Measurements from ENCODE around the gene PRDX5. TPM values are rescaled to one million over a fixed set of nuclear protein-coding genes. Genes with fewer than 3 reads are reported as not detected.

The PRDX5 gene
- total and polyA plus RNA-seq, 4 donors = 165 to 777 (median 374) TPM

GRCh38 chr11:64352995-64353714, 35.2 kb downstream of the PRDX5 start:
- WGBS, 2 donors = 85 to 93% methylated on average over 30 to 34 of the region's 34 CpGs
- DNase-seq (no peak), ATAC-seq (ENCODE audit: insufficient read depth, low FRiP score) (no peak)
- no peak overlapping the region for H3K27ac ChIP-seq (ENCODE audit: low read depth in 1 of 2, low read length in 1 of 2)
- no peak overlapping the region for H3K4me3 ChIP-seq
- no peak for TF ChIP-seq CTCF (IDR thresholded peaks at IDR 0.05; ENCODE audit: control extremely low read depth, extremely low read depth)
- peaks cover 0 to 10% (median 5%) of the 10 kb centered on the region in 5 donors for H3K4me1 ChIP-seq (ENCODE audit: control insufficient read depth in 5 of 5, insufficient read depth in 5 of 5, low read length in 5 of 5)
- no peaks in the 10 kb centered on the region for H3K27me3 ChIP-seq (ENCODE audit: control insufficient read depth in 3 of 3, insufficient read depth in 3 of 3, low read length in 2 of 3)
- H3K9ac ChIP-seq (ENCODE audit: insufficient read depth in 1 of 2, low read length in 2 of 2) = no peak overlapping the region
- peaks cover 0 to 2% (median 0%) of the 10 kb centered on the region in 4 donors for H3K36me3 ChIP-seq (ENCODE audit: control insufficient read depth in 4 of 4, insufficient read depth in 4 of 4, low read length in 4 of 4)
- H3K9me3 ChIP-seq (ENCODE audit: control insufficient read depth in 4 of 4, insufficient read depth in 3 of 4, low read length in 3 of 4) = no peaks in the 10 kb centered on the region

GRCh38 chr11:64353715-64354506, 36.0 kb downstream of the PRDX5 start:
- WGBS, 2 donors = 84 to 88% methylated on average over 20 of the region's 20 CpGs
- no peak for ATAC-seq (ENCODE audit: insufficient read depth, low FRiP score)
- H3K4me1 ChIP-seq (ENCODE audit: control insufficient read depth in 5 of 5, insufficient read depth in 5 of 5, low read length in 5 of 5) = peaks cover 0 to 11% (median 7%) of the 10 kb centered on the region in 5 donors
- no peak for TF ChIP-seq CTCF (IDR thresholded peaks at IDR 0.05; ENCODE audit: control extremely low read depth, extremely low read depth)
- H3K9ac ChIP-seq (ENCODE audit: insufficient read depth in 1 of 2, low read length in 2 of 2) = no peak overlapping the region
- H3K27me3 ChIP-seq (ENCODE audit: control insufficient read depth in 3 of 3, insufficient read depth in 3 of 3, low read length in 2 of 3) = no peaks in the 10 kb centered on the region
- no peak for DNase-seq
- no peak overlapping the region for H3K27ac ChIP-seq (ENCODE audit: low read depth in 1 of 2, low read length in 1 of 2)
- H3K9me3 ChIP-seq (ENCODE audit: control insufficient read depth in 4 of 4, insufficient read depth in 3 of 4, low read length in 3 of 4) = no peaks in the 10 kb centered on the region
- peaks cover 0 to 2% (median 0%) of the 10 kb centered on the region in 4 donors for H3K36me3 ChIP-seq (ENCODE audit: control insufficient read depth in 4 of 4, insufficient read depth in 4 of 4, low read length in 4 of 4)
- no peak overlapping the region for H3K4me3 ChIP-seq

- H3K27ac ChIP-seq (ENCODE audit: low read depth in 1 of 2, low read length in 1 of 2) = peak overlapping the region in 1 of 2 donors; percentile 41
- H3K4me1 ChIP-seq (ENCODE audit: control insufficient read depth in 5 of 5, insufficient read depth in 5 of 5, low read length in 5 of 5) = peaks cover 0 to 23% (median 17%) of the 10 kb centered on the region in 5 donors
- H3K9ac ChIP-seq (ENCODE audit: insufficient read depth in 1 of 2, low read length in 2 of 2) = no peak overlapping the region
- TF ChIP-seq CTCF (IDR thresholded peaks at IDR 0.05; ENCODE audit: control extremely low read depth, extremely low read depth) = peak; percentile 37
- no peaks in the 10 kb centered on the region for H3K9me3 ChIP-seq (ENCODE audit: control insufficient read depth in 4 of 4, insufficient read depth in 3 of 4, low read length in 3 of 4)
- WGBS, 2 donors = 18 to 20% methylated on average over 23 of the region's 23 CpGs
- DNase-seq (peak; percentile 70 to 76 (median 72)), ATAC-seq (ENCODE audit: insufficient read depth, low FRiP score) (peak; percentile 51)
- peaks cover 0 to 2% (median 0%) of the 10 kb centered on the region in 4 donors for H3K36me3 ChIP-seq (ENCODE audit: control insufficient read depth in 4 of 4, insufficient read depth in 4 of 4, low read length in 4 of 4)
- no peak overlapping the region for H3K4me3 ChIP-seq
- no peaks in the 10 kb centered on the region for H3K27me3 ChIP-seq (ENCODE audit: control insufficient read depth in 3 of 3, insufficient read depth in 3 of 3, low read length in 2 of 3)
Measured at GRCh38 chr11:64355078-64355940, 37.4 kb downstream of the PRDX5 start.
